Hematopoietic multipotent progenitor cell treated with erythropoietin and hydrocortisone succinate and interleukin-3 and kit ligand, for 15 days (in vitro differentiated cells): Measurements from ENCODE around the gene PLEKHA6.
"Not testable (repeated sequence)": the region's sequence is repeated elsewhere in the genome, so short reads cannot be mapped to it uniquely, and the experiment has no call there.

Experiments used
- DNase-seq: peaks from one replicate; pipeline ENCODE4 v3.0.0-alpha.2; 2015; ENCODE audit warnings: low spot score

Gene PLEKHA6

DNA sequence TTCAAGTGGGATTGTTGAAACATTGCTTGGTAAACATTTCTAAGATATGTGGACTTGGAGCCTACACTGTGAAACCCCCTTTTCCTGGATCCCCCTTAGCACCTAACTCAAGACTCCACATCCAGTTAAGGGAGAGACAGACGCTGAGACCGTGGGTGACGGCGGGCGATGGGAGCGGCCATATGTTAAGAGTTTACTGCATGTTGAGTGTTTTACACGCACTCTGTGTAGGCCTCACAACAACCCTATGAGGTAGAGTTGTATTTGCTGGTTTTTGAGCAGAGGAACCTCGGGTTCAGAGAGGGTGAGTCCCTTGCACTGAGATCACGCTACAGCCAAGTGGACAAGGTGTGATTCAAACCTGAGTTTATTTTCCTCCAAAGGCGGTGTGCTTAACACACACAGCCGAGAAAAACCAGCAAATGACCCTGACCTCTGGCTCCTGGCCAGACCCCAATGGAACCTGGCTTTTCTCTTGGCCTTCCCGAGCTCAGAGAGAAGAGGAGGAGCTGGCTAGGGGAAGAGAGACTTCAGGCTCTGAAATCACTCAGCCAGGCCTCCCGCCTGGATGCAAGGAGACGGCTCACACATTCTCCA is 99.0 kb downstream of the PLEKHA6 start:
- DNase-seq = no peak

DNA sequence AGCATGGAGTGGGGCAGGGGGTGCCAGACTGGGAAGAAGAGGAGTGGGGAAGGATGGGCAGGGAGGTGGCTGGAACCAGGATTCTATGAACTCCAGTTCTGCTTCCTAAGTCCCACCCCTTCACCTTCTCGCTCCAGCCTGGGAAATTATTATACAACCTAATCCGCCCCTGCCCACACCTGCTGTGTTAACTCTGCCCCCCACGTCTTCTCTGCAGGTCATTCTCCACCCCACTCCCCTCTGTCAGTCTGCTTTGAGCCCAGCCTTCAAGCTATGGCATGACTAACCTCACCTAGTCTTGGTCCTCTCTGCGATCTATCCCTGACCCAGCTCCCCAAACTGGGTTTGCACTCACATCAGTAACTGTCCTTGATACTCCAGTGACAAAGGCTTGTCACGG is 99.9 kb downstream of the PLEKHA6 start:
- no peak for DNase-seq

DNA sequence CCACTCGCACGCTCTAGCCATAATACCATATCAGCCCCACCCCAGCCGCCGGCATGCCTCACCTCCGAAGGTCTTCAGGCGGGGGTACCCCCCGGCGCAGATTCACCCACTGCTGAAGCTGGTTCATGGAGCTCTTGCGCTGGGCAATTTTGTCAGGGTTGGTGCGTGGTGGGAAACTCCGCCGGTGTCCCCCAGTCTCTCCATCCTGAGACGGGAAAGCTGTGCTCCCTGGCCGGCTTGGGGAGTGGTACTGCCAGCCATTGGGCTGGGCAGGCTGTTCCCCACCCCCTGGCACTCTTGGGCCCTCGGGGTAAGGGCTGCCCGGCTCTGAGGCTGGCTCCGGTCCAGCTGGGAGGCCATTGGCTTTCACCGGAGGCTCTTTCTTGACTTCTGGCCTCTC is 100.5 kb downstream of the PLEKHA6 start:
- no peak for DNase-seq

DNA sequence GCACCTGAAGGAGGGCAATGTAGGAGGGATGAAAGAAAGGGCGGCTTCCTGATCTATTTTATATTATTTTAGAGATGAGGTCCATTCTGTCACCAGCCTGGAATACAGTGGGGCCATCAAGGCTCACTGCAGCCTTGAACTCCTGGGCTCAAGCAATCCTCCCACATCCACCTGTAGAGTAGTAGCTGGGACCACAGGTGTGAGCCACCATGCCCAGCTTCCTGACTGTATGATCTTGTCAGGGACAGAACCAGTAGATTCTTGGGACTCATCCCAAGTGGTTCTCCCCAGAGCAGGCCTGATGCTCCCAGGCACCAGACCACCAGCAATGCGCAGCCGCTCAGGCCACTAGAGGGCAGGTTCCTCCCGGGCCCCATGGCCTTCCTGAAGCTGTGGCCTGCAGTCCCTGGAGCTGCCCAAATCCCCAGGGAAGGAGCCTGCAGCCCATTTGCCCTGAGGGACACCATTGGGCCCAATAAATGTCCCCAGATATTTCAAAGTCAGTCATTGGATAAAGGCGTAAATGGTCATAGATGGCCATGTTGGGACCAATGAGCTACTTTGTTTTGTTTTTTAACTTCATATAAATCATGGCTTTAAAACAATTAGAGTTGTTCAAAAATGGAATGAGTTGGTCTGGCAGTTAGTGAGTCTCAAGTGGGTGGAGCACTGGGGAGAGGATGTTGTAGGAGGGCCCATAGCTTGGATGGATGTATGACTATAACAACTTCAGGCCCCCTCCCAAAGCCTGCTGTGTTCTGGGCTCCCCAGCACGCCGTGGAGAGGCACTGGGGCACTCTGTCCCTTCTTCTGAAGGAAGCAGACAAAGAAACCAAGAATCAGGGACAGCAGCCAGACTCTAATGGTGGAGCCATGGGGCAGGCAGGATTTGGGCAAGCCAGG is 101.3 kb downstream of the PLEKHA6 start:
- DNase-seq = no peak

DNA sequence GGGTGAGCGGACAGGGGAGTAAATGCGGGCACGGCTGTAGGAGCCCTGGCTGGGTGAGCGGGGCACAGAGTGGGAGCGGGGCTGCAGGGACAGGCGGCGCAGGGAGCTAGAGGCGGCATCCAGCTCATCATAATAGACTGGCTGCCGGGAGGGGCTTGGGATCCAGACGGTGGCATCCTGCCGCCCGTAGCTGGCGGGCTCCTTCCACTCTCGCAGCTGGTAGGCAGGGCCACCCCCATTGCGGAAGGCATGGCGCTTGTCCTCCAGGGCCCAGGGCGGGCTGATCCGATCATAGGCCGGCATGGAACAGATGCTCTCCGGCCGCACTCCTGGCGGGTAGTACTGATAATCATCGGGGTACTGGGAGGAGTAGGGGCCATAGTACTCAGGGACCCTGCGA is 102.3 kb downstream of the PLEKHA6 start:
- DNase-seq = no peak

DNA sequence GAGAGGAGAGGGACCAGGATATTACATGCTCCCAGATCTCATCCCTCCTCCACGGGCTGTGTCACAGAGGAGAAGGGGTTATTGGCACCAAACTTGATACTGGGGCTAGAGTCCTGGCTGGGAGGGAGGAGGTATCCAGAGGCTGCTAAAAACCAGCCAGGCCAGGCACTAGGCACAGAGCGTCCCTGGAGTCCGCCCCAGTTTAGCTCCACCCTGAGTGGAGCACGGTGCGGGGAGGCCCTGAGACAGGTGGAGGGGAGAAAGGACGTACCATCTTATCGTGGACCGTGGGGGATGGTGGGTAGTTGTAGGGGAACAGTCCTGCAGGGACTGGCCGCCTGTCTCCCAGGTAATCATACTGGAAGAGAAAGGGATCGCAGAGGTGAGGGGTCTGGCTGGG is 103.2 kb downstream of the PLEKHA6 start:
- no peak for DNase-seq

DNA sequence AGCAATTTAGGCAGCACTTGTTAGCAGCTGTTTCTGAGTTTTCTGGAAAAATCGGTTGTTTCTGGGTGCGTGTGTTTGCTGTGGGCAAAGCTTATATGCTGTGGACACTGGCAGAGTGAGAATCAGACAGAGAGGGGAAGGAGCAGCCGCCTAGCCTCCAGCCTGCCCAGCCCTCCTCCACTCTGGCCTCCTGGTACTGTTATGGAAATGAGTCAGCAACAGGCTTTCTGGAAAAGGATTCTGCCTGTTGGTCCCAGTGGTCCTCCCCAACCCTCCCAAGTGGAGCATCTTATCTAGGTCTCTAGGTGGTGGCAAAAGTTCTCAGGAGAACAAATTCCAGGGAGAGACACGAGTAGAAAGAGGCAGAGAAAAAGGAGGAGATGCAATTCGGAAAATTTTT is 103.8 kb downstream of the PLEKHA6 start:
- DNase-seq = no peak

DNA sequence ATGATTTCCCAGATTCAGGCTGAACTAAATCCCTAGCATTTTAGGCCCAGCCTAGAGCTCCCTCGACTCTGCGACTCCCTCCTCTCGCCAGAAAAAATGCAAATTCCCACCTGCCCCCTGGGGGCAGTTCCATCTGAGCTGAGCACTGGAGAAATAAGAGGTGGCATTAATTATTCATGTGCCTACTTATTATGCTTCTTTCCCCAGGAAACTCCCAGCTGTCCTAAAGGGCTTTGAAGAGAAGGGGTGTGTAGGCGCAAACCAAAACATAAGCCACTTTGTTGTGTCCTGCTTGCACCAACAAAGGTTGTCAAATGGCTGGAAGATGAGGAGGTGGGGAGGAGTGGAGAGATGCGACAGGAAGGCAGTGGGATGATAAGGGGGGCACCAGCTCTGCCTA is 104.5 kb downstream of the PLEKHA6 start:
- no peak for DNase-seq

DNA sequence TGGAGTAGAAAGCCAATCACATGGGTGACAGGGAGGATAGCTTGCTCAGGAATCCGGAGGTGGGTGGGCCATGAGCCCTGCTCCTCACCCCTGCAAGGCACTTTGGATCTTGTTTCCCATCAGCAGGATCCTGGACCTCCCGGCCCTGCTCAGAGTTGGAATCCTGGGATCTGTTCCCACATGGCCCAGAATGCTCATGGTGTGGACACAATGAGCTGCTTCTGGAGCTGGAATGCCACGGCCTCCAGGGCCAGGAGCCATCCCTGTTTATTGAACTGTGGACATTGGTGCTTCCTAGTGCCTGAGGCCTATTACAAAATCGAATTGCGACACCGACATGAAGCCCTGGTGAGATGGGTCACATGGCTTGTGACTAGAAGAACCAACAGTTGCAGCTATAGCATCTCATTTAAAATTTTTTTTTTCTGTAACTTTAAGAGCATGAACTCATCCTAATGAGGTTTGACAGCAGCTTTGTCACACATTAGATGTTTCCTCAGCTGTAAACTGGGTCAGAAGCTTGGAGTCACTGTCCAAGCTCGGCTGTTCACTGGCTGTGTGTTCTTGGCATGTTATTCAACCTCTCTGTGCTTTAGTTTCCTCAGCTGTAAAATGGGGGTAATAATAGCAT is 105.6 kb downstream of the PLEKHA6 start:
- no peak for DNase-seq

DNA sequence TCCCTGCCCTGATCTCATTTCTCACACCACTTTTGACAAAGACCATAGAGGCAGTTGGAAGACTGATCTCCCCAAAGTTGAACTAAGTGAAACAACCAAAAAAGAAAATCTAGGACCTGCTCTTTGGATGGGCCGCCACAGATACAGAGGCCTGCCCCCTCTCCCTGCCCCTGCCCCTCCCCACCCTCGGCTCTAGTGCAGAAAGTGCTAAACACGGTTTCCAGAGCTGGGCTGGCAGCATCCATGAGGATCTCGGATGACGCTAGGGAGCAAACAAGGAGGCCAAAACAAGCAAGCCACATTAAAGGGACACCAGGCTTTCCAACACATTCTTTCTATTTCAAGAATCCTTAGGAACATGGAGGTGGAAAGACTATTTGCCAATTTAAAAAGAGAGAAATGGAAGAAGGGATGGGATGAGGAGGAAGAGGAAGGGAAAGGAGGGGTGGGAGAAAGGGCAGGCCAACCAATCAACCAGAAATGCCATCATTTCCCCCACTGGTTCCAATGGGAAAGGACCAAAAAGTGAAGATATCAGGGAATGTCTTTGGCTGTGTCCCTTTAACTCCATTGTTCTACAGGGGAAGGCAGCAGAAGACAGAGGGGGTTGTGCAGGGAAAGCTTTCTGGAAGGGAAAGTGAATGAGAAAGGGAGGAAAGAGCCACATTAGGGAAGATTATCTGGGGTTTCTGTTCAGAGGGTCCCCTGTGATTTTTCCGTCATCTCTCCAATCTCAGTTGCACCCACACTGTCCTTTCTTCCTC is 107.6 kb downstream of the PLEKHA6 start:
- no peak for DNase-seq

DNA sequence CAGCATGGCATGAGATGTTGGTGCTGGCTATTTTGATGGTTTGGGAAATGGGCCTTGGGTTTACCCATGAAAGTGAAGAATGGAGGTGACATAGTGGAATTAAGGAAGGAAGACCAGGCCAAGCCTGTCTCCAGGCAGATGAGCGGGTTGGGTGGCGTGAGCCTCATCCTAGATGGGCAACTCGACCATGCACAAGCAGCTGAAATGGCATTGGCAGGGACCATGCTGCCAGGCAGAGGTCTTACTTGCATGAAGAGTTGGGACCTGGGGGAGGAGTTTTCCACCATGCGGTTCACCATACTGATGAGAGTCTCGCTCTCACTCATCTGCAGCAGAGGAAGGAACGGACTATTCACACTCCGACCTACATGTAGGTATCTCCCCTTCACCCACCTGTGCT is 108.4 kb downstream of the PLEKHA6 start:
- DNase-seq = no peak

DNA sequence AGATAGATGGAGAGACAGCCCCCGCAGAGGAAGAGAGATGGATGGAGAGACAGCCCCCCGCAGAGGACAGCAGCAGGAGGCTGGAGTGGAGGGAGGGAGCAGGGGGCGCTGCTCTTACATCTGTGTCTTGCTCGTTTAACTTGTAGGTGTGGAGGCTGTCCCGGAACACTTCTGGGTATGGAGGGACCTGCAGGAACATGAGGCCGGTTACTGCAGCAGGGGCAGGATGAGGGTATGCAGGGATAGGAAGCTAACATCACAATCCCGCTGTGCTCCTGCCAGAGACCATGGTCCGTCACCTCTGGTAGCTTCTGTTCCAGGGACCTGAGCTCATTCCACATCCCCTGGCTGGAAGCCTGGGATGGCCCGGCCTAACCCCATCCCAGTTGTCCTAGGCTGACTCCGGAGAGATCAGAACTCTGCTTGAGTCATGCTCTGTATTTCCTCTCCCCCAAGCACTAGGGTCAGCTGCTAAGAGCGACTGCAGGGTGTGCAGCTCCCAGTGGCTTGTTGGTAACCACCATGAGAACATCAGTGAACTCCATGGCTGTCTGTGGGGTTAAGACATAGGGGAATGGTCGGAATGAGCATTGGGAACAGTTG is 109.2 kb downstream of the PLEKHA6 start:
- no peak for DNase-seq

DNA sequence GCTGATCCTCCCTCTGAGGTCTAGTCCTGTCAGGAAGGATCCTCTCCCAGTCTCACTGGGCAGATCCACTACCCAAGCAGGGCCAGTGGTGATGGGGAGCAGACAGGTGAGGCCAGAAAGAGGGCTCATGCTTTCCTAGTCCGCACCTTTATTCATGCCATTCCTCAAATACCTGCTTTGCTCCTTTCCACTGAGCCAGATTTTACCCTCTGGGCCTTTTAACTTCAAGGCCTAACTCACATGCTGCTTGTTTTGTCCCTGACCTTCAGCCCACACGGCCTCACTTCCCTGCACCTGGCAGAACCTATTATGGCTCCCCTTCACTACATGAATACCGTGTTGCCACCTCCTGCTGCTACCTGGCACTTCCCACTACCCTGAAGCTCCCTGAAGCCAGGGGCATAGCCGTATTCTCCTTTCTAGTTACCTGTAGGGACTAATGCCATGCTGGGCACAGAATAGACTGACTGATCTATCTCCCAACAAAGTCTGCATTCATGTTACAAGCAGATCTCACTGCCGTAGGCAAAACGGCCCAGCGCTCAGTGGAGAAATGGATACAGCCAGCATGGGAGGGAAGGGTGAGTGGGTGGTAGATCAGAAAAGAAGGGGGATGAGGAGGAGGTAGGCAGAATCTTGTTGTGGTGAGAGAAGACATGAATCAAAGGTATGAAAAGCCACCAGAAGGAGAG is 109.8 kb downstream of the PLEKHA6 start:
- no peak for DNase-seq

DNA sequence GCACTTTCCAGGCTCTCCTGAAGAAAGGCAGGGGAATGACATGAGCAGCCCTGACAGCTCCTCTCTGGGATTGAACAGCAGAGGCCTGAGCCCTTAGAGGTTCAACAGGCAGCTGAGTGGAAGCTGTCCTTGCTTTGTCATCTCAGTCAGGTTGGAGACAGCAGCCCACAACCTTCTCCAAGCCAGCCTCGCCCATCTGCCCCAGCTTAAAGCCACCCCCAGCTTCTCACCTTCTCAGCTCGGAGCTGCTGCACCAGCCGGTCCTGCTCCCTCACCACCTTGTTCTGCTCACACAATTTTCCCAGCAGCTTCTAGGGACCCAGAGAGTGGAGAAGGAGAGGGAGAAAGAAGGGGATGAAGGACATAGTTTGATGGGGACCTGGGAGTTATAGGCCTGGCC is 110.8 kb downstream of the PLEKHA6 start:
- DNase-seq = no peak

DNA sequence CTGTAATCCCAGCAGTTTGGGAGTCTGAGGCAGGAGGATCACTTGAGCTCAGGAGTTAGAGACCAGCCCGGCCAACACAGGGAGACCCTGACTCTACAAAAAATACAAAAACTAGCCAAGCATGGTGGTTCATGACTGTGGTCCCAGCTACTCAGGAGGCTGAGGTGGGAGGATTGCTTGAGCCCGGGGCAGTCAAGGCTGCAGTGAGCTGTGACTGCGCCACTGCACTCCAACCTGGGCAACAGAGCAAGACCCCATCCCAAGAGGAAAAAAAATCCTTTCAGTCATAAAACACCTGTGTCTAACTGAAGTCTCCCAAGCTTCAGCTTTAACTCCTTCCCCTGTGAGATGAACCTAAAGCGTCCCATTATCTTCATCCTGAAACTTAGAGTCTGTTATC is 112.9 kb downstream of the PLEKHA6 start:
- DNase-seq = no peak

DNA sequence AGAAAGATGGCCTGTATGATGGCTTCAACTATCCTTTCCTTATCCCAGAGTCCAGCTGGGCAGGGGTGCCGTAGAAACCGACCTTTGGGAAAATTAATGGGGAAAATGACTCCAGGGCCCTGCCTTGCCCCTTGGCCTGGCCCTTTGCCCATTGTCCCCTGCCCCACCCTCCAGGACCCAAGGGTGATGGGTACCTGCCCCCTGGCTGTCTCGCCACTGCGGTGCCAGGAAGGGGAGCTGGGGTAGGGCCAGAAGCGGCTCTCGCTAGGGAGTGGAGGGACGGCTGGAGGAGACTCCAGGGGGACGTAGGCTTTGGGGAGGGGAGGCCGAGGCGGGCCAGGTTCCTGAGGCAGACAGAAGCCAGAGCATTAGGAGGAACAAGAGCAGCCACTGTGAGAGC is 116.8 kb downstream of the PLEKHA6 start:
- no peak for DNase-seq

DNA sequence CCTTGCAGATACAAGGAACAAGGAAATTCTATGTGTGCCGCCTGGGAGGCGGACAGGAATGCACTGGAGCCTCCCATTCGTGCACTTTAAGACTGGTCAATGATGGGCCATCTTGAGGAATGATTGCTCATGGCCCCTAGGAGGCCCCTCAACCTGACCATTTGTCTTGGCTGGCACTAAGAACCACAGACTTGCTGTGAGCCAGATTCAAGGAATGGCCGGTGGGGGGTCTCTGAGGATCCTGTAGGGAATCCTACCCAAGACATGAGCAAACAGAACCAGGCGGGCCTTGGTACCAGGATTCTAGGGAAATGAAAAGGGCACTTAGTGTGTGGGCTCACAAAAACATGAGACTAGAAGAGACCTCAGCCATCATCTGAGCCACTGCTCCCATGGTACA is 117.8 kb downstream of the PLEKHA6 start:
- no peak for DNase-seq

DNA sequence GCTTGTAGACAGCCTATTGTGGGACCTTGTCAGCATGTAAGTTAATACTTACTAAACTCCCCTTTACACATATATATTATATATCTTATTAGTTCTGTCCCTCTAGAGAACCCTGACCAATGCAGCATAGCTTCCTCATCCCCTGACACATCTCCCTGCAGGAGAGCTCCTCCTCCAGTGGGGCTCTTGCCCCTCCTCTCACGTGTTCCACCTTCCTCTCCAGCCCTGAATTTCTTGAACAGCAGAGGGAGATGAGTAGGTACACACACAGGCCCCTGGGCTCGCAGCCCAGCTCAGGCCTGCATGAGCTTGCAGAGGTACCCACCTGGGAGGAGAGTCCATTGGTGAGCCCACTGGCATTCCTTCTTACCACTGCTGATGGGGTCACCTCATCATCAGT is 118.7 kb downstream of the PLEKHA6 start:
- no peak for DNase-seq

DNA sequence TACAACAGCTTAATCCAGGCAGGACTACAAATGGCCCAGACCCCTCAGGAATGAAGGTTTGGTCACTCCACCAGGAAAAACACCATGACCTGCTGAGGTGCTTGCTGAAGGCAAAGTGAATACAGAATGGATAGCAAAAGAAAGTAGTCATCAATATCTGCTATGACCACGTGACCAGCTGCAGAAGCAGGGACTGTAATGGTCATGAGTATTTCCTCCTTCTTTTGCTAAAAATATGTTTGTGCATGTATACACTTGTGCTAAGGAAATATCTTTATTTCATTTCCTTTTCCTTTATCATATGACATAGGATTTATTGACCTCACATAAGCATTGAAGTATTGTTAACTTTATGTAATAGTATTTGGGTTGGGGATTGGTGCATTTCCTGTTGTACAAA is 119.5 kb downstream of the PLEKHA6 start:
- no peak for DNase-seq

DNA sequence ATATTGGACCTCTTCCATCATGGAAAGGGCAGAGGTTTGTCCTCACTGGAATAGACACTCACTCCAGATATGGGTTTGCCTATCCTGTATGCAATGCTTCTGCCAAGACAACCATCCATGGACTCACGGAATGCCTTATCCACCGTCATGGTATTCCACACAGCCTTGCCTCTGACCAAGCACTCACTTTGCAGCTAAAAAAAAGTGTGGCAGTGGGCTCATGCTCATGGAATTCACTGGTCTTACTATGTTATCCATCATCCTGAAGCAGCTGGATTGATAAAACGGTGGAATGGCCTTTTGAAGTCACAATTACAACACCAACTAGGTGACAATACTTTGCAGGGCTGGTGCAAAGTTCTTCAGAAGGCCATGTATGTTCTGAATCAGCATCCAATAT is 120.3 kb downstream of the PLEKHA6 start:
- not testable (repeated sequence) for DNase-seq

DNA sequence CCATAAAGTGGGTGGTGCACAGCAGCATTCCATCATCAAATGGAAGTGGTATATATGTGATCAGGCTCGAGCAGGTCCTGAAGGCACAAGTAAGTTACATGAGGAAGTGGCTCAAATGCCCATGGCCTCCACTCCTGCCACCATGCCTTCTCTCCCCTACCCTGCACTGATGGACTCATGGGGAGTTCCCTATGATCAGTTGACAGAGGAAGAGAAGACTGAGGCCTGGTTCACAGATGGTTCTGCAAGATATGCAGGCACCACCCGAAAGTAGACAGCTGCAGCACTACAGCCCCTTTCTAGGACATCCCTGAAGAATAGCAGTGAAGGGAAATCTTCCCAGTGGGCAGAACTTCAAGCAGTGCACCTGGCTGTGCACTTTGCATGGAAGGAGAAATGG is 121.2 kb downstream of the PLEKHA6 start:
- DNase-seq = not testable (repeated sequence)

DNA sequence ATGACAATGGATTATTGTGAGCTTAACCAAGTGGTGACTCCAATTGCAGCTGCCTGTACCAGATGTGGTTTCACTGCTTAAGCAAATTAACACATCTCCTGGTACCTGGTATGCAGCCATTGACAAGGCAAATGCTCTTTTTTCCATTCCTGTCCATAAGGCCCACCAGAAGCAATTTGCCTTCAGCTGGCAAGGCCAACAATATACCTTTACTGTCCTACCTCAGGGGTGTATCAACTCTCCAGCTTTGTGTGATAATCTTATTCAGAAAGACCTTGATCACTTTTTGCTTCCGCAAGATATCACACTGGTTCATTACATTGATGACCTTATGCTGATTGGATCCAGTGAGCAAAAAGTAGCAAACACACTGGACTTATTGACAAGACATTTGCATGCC is 122.2 kb downstream of the PLEKHA6 start:
- DNase-seq = not testable (repeated sequence)
